ENCODE results near the gene SPACA9. TPM values are rescaled to one million over a fixed set of nuclear protein-coding genes. Genes with fewer than 3 reads are reported as not detected.

Gene SPACA9
- polyA plus RNA-seq, 3 donors = 0.28 to 0.95 (median 0.57) TPM

DNA sequence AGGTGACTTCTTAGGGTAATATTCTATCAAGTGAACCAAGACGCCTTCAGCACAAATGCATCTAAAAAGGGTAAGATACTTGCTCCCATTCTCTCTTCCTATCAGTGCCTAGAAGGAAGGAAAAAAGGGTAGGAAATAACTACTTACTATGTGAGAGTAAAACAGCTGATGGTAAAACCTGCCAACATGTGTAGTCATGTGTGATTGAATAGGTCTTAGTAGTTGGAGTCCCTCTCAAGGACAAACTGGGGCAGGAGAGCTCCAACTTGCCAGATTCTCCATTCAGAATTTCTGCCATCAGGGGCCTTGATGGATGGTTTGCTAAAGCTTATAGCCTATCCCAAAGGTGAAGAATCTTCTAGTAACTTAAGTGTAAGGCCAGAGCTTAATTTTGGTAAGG, 60.5 kb downstream of the SPACA9 start:
- intact Hi-C loops (cut with micrococcal nuclease) = no loop called here

More for the DNA sequence above, 60.5 kb downstream of the SPACA9 start:
- H3K4me3 ChIP-seq (replicated peaks in 1 of 3; ENCODE audit: low read depth in 2 of 3, low read length in 3 of 3) = no peak overlapping the region
- H3K27ac Mint-ChIP-seq = no peak overlapping the region
- H3K4me1 Mint-ChIP-seq = peaks cover 18% of the 10 kb centered on the region
- H3K4me2 ChIP-seq (replicated peaks; ENCODE audit: extremely low read depth, low read length, poor library complexity, severe bottlenecking) = no peak overlapping the region
- peaks cover 56% of the 10 kb centered on the region for H4K20me1 ChIP-seq (ENCODE audit: insufficient read depth, low read length)
- peaks cover 11 to 12% of the 10 kb centered on the region in 2 donors for H3K4me1 ChIP-seq (ENCODE audit: control insufficient read depth in 1 of 2, insufficient read depth in 2 of 2, low read length in 2 of 2)
- no peaks in the 10 kb centered on the region for H3K27me3 ChIP-seq (ENCODE audit: control insufficient read depth in 2 of 2, insufficient read depth in 2 of 2, low read length in 2 of 2)
- TF ChIP-seq, protein P1, sequence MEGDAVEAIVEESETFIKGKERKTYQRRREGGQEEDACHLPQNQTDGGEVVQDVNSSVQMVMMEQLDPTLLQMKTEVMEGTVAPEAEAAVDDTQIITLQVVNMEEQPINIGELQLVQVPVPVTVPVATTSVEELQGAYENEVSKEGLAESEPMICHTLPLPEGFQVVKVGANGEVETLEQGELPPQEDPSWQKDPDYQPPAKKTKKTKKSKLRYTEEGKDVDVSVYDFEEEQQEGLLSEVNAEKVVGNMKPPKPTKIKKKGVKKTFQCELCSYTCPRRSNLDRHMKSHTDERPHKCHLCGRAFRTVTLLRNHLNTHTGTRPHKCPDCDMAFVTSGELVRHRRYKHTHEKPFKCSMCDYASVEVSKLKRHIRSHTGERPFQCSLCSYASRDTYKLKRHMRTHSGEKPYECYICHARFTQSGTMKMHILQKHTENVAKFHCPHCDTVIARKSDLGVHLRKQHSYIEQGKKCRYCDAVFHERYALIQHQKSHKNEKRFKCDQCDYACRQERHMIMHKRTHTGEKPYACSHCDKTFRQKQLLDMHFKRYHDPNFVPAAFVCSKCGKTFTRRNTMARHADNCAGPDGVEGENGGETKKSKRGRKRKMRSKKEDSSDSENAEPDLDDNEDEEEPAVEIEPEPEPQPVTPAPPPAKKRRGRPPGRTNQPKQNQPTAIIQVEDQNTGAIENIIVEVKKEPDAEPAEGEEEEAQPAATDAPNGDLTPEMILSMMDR (IDR thresholded peaks at IDR 0.05) = no peak
- no peaks in the 10 kb centered on the region for H3K9me3 ChIP-seq (replicated peaks in 1 of 2; ENCODE audit: control insufficient read depth in 1 of 2, insufficient read depth in 1 of 2, low read length in 2 of 2)
- no peak overlapping the region for H3K9ac ChIP-seq (ENCODE audit: insufficient read depth, low read length, poor library complexity, severe bottlenecking)
- H3K79me2 ChIP-seq (ENCODE audit: insufficient read depth, low read length) = peaks cover 90% of the 10 kb centered on the region
- H2AFZ ChIP-seq (ENCODE audit: insufficient read depth, low read depth, low read length, poor library complexity, severe bottlenecking) = no peak overlapping the region
- H3K36me3 Mint-ChIP-seq = peaks cover 12 to 13% of the 10 kb centered on the region in 2 donors
- H3K9me3 Mint-ChIP-seq = no peaks in the 10 kb centered on the region
- WGBS (ENCODE audit: insufficient coverage) = no CpG with 5 or more reads among the region's 1 CpG
- no peak for DNase-seq
- H3K27ac ChIP-seq (ENCODE audit: low read depth in 1 of 2, low read length in 2 of 2) = no peak overlapping the region
- H3K36me3 ChIP-seq (replicated peaks in 1 of 2; ENCODE audit: control insufficient read depth in 1 of 2, insufficient read depth in 2 of 2, low read length in 2 of 2) = peaks cover 2 to 12% of the 10 kb centered on the region in 2 donors
- no peaks in the 10 kb centered on the region for H3K27me3 Mint-ChIP-seq (ENCODE audit: low read depth in 3 of 3)
- no peak overlapping the region for H3K4me3 Mint-ChIP-seq

Other genes with a start within 250 kb of the SPACA9 start
- 1 to 10 TPM; 1.1 to 4.2 (median 1.5) TPM for gene DDX31, start 208.9 kb upstream of the SPACA9 start, polyA plus RNA-seq
- gene GTF3C4, start 208.4 kb upstream of the SPACA9 start, polyA plus RNA-seq = 1 to 10 TPM in 2 of 3 donors, under 1 TPM in 1; 0.99 to 2.7 (median 2.1) TPM
- under 1 TPM in 1 of 3 donors, not detected in 2; 0.08 TPM for gene AK8, start 614 bp upstream of the SPACA9 start, polyA plus RNA-seq
- 10 to 100 TPM in 1 of 3 donors, 1 to 10 TPM in 2; 3.3 to 43.0 (median 5.8) TPM for gene TSC1, start 65.7 kb downstream of the SPACA9 start, polyA plus RNA-seq
- gene GFI1B, start 99.8 kb downstream of the SPACA9 start, polyA plus RNA-seq = under 1 TPM; 0.06 to 0.39 (median 0.21) TPM
- gene GTF3C5, start 152.1 kb downstream of the SPACA9 start, polyA plus RNA-seq = 10 to 100 TPM; 21.3 to 75.6 (median 24.4) TPM
- gene CEL, start 183.1 kb downstream of the SPACA9 start, polyA plus RNA-seq = under 1 TPM in 1 of 3 donors, not detected in 2; 0.24 TPM
- gene RALGDS, start 242.3 kb downstream of the SPACA9 start, polyA plus RNA-seq = 10 to 100 TPM in 1 of 3 donors, 1 to 10 TPM in 2; 3.5 to 63.8 (median 4.2) TPM